Astrocyte (in vitro differentiated cells and primary cell): ENCODE data around the gene DNAJA1.

Experiments
- EZH2 ChIP-seq: IDR thresholded peaks from 2 replicates; pipeline ENCODE4 v1.6.1; 2012; ENCODE audit warnings: mild to moderate bottlenecking, low read length, inconsistent platforms; ENCODE audit not compliant: insufficient read depth
- TF ChIP-seq, protein P1 (sequence below): IDR thresholded peaks from 2 replicates; pipeline ENCODE4 v1.5.1; 2011; ENCODE audit warnings: low read depth, mild to moderate bottlenecking, inconsistent platforms, low read length, moderate library complexity; ENCODE audit not compliant: insufficient read depth

DNA sequence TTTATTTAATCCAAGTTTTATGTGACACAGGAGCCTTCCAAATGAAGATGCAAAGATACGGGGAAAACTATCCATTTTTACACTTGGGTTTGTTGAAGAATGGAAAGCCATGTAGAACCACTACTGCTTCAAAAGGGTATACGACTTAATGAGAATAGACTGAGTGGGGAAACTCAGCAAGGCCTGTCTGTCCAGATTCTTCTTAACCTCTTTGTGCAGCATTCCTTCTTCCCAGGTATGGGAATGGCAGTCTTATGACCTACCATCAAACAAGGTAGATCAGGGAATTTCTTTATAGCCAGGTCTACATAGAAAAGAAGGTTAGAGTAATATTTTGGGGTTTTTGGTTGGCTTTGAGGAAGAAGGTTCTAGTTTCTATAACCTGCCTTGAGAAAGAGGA, 47.0 kb upstream of the DNAJA1 start:
- TF ChIP-seq, protein P1, sequence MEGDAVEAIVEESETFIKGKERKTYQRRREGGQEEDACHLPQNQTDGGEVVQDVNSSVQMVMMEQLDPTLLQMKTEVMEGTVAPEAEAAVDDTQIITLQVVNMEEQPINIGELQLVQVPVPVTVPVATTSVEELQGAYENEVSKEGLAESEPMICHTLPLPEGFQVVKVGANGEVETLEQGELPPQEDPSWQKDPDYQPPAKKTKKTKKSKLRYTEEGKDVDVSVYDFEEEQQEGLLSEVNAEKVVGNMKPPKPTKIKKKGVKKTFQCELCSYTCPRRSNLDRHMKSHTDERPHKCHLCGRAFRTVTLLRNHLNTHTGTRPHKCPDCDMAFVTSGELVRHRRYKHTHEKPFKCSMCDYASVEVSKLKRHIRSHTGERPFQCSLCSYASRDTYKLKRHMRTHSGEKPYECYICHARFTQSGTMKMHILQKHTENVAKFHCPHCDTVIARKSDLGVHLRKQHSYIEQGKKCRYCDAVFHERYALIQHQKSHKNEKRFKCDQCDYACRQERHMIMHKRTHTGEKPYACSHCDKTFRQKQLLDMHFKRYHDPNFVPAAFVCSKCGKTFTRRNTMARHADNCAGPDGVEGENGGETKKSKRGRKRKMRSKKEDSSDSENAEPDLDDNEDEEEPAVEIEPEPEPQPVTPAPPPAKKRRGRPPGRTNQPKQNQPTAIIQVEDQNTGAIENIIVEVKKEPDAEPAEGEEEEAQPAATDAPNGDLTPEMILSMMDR: no peak
- no peak for TF ChIP-seq EZH2
